GM23248 (cell line): Measurements from ENCODE around the gene RCBTB1. TPM values are rescaled to one million over a fixed set of nuclear protein-coding genes. Genes with fewer than 3 reads are reported as not detected.
A peak's percentile ranks its signal among the peaks of the same experiment; 100 is the strongest.
"Not testable (repeated sequence)": the region's sequence is repeated elsewhere in the genome, so short reads cannot be mapped to it uniquely, and the experiment has no call there.

Experiments used
- DNase-seq: peaks from one replicate; pipeline ENCODE4 v3.0.0-alpha.2; 2015
- H2AFZ ChIP-seq: fragments of 200-600 bp; sonication (generic); 2 replicates; pipeline ENCODE4 v1.6.1; 2016; ENCODE audit warnings: antibody characterized with exemption
- H3F3A ChIP-seq: fragments of 200-600 bp; sonication (generic); 2 replicates; pipeline ENCODE4 v1.6.1; 2016; ENCODE audit warnings: mild to moderate bottlenecking, antibody characterized with exemption, mixed run types; ENCODE audit not compliant: insufficient read depth
- H3K27ac ChIP-seq: fragments of 200-600 bp; sonication (generic); 2 replicates; pipeline ENCODE4 v1.5.1; 2016; ENCODE audit warnings: mild to moderate bottlenecking
- H3K27me3 ChIP-seq: fragments of 200-600 bp; sonication (generic); replicated peaks from 2 replicates; pipeline ENCODE4 v1.6.1; 2016; ENCODE audit warnings: mild to moderate bottlenecking; ENCODE audit not compliant: insufficient read depth
- H3K36me3 ChIP-seq: fragments of 200-600 bp; sonication (generic); 2 replicates; pipeline ENCODE4 v1.6.1; 2016; ENCODE audit warnings: low read depth, mild to moderate bottlenecking
- H3K4me1 ChIP-seq: fragments of 200-600 bp; sonication (generic); 2 replicates; pipeline ENCODE4 v1.6.1; 2016; ENCODE audit warnings: mild to moderate bottlenecking; ENCODE audit not compliant: insufficient read depth
- H3K4me2 ChIP-seq: fragments of 200-600 bp; sonication (generic); one replicate; pipeline ENCODE4 v1.6.1; 2016; ENCODE audit warnings: mild to moderate bottlenecking; ENCODE audit not compliant: unreplicated experiment
- H3K4me3 ChIP-seq: fragments of 200-600 bp; sonication (generic); 2 replicates; pipeline ENCODE4 v1.5.1; 2016; ENCODE audit warnings: mild to moderate bottlenecking
- H3K79me2 ChIP-seq: fragments of 200-600 bp; sonication (generic); 2 replicates; pipeline ENCODE4 v1.6.1; 2016; ENCODE audit warnings: mild to moderate bottlenecking; ENCODE audit not compliant: insufficient read depth
- H3K9ac ChIP-seq: fragments of 200-600 bp; sonication (generic); 2 replicates; pipeline ENCODE4 v1.6.1; 2016; ENCODE audit warnings: mild to moderate bottlenecking
- H3K9me2 ChIP-seq: fragments of 200-600 bp; sonication (generic); 2 replicates; pipeline ENCODE4 v1.6.1; 2016; ENCODE audit warnings: mixed run types, mild to moderate bottlenecking, moderate library complexity; ENCODE audit not compliant: insufficient read depth
- H3K9me3 ChIP-seq: fragments of 200-600 bp; sonication (generic); one replicate; pipeline ENCODE4 v1.6.1; 2017; ENCODE audit warnings: low read depth
- H4K20me1 ChIP-seq: fragments of 200-600 bp; sonication (generic); 2 replicates; pipeline ENCODE4 v1.6.0; 2016; ENCODE audit not compliant: insufficient read depth
- EZH2 ChIP-seq: fragments of 200-600 bp; sonication (generic); IDR thresholded peaks from 2 replicates; pipeline ENCODE4 v1.6.1; 2018; ENCODE audit warnings: antibody characterized with exemption, mild to moderate bottlenecking; ENCODE audit not compliant: insufficient read depth, poor library complexity, severe bottlenecking
- EZH2phosphoT487 ChIP-seq: fragments of 200-600 bp; sonication (generic); IDR thresholded peaks from 2 replicates; pipeline ENCODE4 v1.6.1; 2018; ENCODE audit warnings: antibody characterized with exemption, moderate library complexity, mild to moderate bottlenecking, low read depth; ENCODE audit not compliant: insufficient read depth
- WGBS, 2 experiments: methylation state at CpG; one replicate each; pipeline ENCODE4 v1.1.6; 2015 to 2017; ENCODE audit warnings: low lambda C conversion rate in 2 of 2, low coverage in 1 of 2; ENCODE audit errors: missing lambda C conversion rate in 2 of 2; 5-methylcytosine and 5-hydroxymethylcytosine counted together
- in situ Hi-C: fragments of 300-500 bp; cut with MboI; formaldehyde crosslinking; loops from 2 replicates; pipeline ENCODE4 v1.15.0; 2020
- polyA plus RNA-seq: library from polyadenylated mRNA; unstranded; fragments of >200 nt; fragmentation: Nextera tagmentation; extraction: Ambion mirVana; gene quantifications from 2 replicates; pipeline ENCODE4 v1.2.1, GENCODE V29; 2016
- total RNA-seq: library from RNA; depleted of rRNA; stranded (reverse); fragments of >200 nt; shearing (Covaris generic); gene quantifications from 2 replicates; pipeline ENCODE4 v1.2.3, GENCODE V29; 2014

Gene RCBTB1
- total and polyA plus RNA-seq, 2 experiments from 2014 or later, result 9.5 to 9.9 TPM

GRCh38 chr13:49502954-49503353, 82.4 kb downstream of the RCBTB1 start:
- Histone ChIP-seq H3K9me2 (no peaks in the 10 kb centered on the region), H3K4me3 (no peak overlapping the region), H3K4me1 (peaks cover 22% of the 10 kb centered on the region), H3F3A (peaks cover 26% of the 10 kb centered on the region), H3K4me2 (no peak overlapping the region), H3K79me2 (no peaks in the 10 kb centered on the region), H3K27ac (no peak overlapping the region), H3K27me3 (no peaks in the 10 kb centered on the region), H3K36me3 (no peaks in the 10 kb centered on the region), H3K9ac (no peak overlapping the region), H2AFZ (no peak overlapping the region), H3K9me3 (no peaks in the 10 kb centered on the region), H4K20me1 (no peaks in the 10 kb centered on the region)
- 43 to 50% methylated on average over 8 to 9 of the region's 9 CpGs for WGBS, 2 experiments
- no peak for TF ChIP-seq EZH2phosphoT487
- no peak for TF ChIP-seq EZH2
- DNase-seq, result peak; percentile 68
- in situ Hi-C loops, result no loop called here

DNA sequence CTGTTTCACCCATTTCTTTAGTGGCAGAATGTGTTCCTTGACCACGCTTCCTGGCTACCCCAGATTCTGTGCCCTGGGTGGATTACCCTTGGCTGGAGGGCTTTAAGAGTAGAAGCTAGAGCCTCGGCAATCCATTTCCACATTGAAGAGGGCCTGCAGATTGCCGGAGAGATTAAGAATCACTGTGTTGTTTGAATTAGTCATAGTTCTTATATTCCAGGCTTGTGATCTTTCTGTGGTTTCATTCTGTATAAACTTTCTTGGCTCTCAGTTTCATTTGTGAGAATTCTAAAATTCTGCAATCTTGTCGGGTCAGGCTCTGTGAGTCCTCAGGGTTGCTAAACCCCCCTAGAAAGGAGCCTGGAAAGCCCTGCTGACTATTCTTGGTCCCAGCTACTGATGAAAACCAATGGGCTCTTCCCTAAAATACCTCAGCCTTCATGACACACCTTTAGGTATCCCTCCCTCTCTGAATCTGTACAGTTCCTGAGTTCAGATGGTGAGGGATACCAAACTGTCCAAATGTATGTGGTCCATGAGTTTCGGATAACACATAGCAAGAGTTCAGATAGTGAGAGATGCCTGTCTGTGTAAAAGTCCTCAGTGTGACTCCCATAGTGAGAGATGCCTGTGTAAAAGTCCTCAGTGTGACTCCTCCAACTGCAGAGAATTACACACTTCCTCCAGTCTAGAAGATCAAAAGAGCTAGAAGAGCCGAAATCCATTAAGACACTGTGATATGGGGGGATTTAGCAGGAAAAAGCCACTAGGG, 85.3 kb downstream of the RCBTB1 start:
- H4K20me1 ChIP-seq, result no peaks in the 10 kb centered on the region
- peak overlapping the region; percentile 66 for H3K27ac ChIP-seq
- peak overlapping the region; percentile 42 for H3K4me3 ChIP-seq
- H3K4me1 ChIP-seq, result peaks cover 22% of the 10 kb centered on the region
- H3K9ac ChIP-seq, result peak overlapping the region; percentile 54
- peaks cover 51% of the 10 kb centered on the region for H3F3A ChIP-seq
- in situ Hi-C loops, result no loop called here
- no peaks in the 10 kb centered on the region for H3K27me3 ChIP-seq
- TF ChIP-seq EZH2 (no peak), EZH2phosphoT487 (no peak)
- H2AFZ ChIP-seq, result no peak overlapping the region
- peak; percentile 86 for DNase-seq
- H3K9me2 ChIP-seq, result no peaks in the 10 kb centered on the region
- 43 to 47% methylated on average over 6 of the region's 6 CpGs for WGBS, 2 experiments
- no peaks in the 10 kb centered on the region for H3K9me3 ChIP-seq
- peak overlapping the region; percentile 49 for H3K4me2 ChIP-seq
- no peaks in the 10 kb centered on the region for H3K79me2 ChIP-seq
- no peaks in the 10 kb centered on the region for H3K36me3 ChIP-seq

DNA sequence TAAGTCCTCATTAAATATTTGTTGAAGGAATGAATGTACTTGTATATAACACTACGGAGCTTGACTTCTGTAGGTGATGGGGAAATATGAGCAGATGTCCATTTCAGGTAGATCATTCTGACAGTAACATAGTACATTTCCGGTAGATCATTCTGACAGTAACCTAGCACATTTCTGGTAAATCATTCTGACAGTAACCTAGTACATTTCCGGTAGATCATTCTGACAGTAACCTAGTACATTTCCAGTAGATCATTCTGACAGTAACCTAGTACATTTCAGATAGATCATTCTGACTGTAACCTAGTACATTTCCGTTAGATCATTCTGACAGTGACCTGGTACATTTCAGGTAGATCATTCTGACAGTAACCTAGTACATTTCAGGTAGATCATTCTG, 87.2 kb downstream of the RCBTB1 start:
- TF ChIP-seq EZH2phosphoT487 (no peak), EZH2 (no peak)
- H3K36me3 ChIP-seq, result no peaks in the 10 kb centered on the region
- peaks cover 30% of the 10 kb centered on the region for H3K4me1 ChIP-seq
- DNase-seq, result no peak
- in situ Hi-C loops, result no loop called here
- H4K20me1 ChIP-seq, result no peaks in the 10 kb centered on the region
- H3K9ac ChIP-seq, result no peak overlapping the region
- H2AFZ ChIP-seq, result no peak overlapping the region
- H3K9me3 ChIP-seq, result no peaks in the 10 kb centered on the region
- WGBS, 2 experiments, result 96% methylated on average over 4 of the region's 4 CpGs
- no peaks in the 10 kb centered on the region for H3K79me2 ChIP-seq
- H3K4me3 ChIP-seq, result no peak overlapping the region
- H3F3A ChIP-seq, result peaks cover 70% of the 10 kb centered on the region
- no peak overlapping the region for H3K4me2 ChIP-seq
- H3K27ac ChIP-seq, result no peak overlapping the region
- no peaks in the 10 kb centered on the region for H3K9me2 ChIP-seq
- H3K27me3 ChIP-seq, result no peaks in the 10 kb centered on the region

DNA sequence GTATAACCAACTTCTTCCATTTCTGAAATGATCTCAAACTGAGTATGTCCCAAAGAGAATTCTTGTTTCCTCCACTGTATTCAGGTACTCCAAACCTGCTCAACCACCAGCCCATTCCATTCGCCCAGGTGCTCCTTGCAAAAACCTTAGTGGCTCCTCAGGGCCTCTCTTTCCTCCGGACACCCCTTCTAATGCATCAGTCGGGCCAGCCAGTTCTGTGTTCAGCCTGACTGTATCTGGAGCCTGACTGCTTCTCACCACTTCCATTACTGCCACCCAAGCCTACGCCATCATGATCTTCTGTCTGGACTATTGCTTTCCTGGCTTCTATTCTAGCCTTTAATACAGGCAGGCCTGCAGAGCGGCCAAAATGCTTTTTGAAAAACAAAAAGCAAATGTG, 88.1 kb downstream of the RCBTB1 start:
- Histone ChIP-seq H3K9me2 (no peaks in the 10 kb centered on the region), H3K9ac (no peak overlapping the region), H3F3A (peaks cover 76% of the 10 kb centered on the region), H3K4me1 (peaks cover 23% of the 10 kb centered on the region), H3K27me3 (no peaks in the 10 kb centered on the region), H3K4me2 (no peak overlapping the region), H3K36me3 (no peaks in the 10 kb centered on the region), H4K20me1 (no peaks in the 10 kb centered on the region), H3K27ac (peak overlapping the region; percentile 92), H3K79me2 (no peaks in the 10 kb centered on the region), H2AFZ (no peak overlapping the region), H3K9me3 (no peaks in the 10 kb centered on the region), H3K4me3 (no peak overlapping the region)
- WGBS, 2 experiments, result 72% methylated on average over 5 of the region's 5 CpGs
- in situ Hi-C loops, result no loop called here
- no peak for DNase-seq
- TF ChIP-seq EZH2 (no peak), EZH2phosphoT487 (no peak)

GRCh38 chr13:49496837-49497236, 88.5 kb downstream of the RCBTB1 start:
- 63 to 68% methylated on average over 11 of the region's 11 CpGs for WGBS, 2 experiments
- H3K79me2 ChIP-seq, H3K36me3 ChIP-seq, H3K9me2 ChIP-seq, H3K4me2 ChIP-seq, H4K20me1 ChIP-seq, in situ Hi-C loops, H2AFZ ChIP-seq, H3K4me3 ChIP-seq, H3K27me3 ChIP-seq, H3K9me3 ChIP-seq: not testable (repeated sequence)
- Histone ChIP-seq H3K4me1 (peaks cover 23% of the 10 kb centered on the region), H3K9ac (peak overlapping the region; percentile 97; the same call in 1 of the 2 replicates), H3F3A (peaks cover 76% of the 10 kb centered on the region), H3K27ac (peak overlapping the region; percentile 92)
- DNase-seq, result peak; percentile 22
